GM18502 (cell line): ENCODE measurements around the gene TMEM212.
"Not testable (repeated sequence)": the region's sequence is repeated elsewhere in the genome, so short reads cannot be mapped to it uniquely, and the experiment has no call there.

ENCODE experiments used
- ATAC-seq: cut with Tn5 transposase; IDR thresholded peaks from one replicate; pipeline ENCODE4 v1.9.1; 2021; ENCODE audit warnings: mild to moderate bottlenecking; ENCODE audit not compliant: unreplicated experiment, poor library complexity

The TMEM212 gene

DNA sequence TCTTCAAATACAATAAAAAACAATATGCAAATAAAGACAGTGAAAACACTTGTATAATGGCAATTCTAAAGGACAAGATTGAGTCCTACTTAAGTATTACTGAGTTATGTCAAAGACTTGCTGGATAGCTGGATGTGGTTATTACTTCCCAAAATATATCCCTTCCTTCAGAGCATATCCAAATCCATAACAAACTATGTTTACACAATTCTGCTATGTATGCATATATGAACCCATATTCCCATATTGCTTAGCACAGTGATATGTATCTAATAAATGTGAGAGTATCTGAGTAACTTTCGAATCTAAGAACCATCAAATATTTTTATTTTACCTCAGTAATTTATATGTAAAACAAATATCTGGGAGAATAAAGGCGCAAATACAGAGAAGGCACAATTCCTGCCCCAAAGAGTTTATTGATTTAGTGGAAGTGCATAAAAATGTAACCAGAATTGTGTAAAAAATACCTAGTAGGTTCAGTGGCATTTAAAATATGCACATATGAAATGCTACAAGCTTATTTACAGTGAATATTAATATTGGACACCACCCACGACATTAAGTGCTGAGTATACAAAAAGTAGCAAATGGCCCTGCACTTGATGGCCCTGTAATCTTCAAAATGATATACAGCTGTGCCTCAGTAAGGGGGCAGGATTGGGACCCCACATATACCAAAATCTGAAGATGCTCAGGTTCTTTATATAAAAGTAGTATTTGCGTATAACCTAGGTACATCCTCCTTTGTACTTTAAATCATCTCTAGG lies 37.1 kb downstream of the TMEM212 start:
- ATAC-seq = no peak

GRCh38 chr3:171881251-171881650 lies 38.1 kb downstream of the TMEM212 start:
- no peak for ATAC-seq

DNA sequence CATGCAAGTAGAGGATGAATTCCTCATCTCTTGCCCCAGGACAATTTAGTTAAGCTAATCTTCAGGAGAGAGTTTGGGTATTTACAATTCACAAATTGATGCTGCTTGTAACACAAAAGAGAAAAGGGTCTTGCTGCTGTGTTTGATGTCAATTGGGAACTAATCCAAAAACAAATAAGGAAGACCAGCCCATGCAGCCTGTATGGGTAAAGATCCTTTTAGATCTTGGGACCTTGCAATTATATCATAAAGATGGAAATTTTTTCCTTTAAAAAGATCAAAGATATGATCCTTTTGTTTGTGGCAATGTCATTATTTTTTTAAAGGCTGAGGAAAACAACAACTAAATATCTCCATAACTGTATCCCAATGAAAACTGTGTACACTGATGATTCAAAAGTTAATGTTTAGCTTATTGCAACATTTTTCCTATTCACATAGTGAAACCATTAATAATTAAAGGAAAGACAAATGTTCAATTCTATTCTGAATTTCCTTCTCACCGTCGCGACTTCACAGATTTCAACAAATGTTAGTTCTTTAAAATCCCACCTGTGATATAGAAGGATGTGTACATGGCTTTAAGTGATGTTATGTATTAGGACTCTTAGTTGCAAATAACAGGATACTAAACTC lies 40.2 kb downstream of the TMEM212 start:
- ATAC-seq = no peak

DNA sequence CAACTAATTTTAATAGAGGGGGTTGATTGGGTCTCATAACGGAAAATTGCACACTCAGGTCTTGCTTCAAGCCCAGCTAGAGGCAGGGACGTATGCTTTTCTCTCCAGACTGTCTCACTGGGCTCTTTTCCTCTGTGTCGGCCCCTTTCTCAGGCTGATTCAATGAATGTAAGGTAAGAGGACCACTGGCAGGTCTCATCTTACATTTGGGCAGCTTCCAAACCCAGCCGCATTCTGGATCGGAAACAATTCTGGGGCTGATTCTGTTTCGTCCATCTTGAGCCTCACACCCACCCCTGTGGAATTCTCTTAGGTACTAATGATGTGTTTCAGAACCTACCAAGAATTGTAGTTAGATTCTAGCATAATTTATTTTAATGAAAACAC lies 40.7 kb downstream of the TMEM212 start:
- no peak for ATAC-seq

DNA sequence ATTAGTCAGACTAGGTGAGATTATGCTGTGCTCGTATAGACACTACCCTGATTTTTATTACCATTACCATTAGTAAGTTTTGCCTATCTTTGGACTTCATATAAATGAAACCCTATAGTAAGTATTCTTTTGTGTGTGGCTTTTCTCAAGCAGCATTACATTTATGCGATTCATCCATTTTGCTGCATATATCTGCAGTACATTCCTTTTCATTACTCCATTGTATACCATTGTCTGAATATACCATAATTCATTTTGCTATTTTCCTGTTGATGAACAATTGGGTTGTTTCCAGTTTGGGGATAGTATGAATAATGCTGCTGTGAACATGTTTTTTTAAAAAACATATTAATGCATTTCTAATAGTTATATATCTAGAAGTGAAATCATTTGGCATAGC lies 45.3 kb downstream of the TMEM212 start:
- ATAC-seq = no peak

GRCh38 chr3:171890398-171890797 lies 47.2 kb downstream of the TMEM212 start:
- ATAC-seq = no peak

GRCh38 chr3:171892457-171892856 lies 49.3 kb downstream of the TMEM212 start:
- no peak for ATAC-seq

DNA sequence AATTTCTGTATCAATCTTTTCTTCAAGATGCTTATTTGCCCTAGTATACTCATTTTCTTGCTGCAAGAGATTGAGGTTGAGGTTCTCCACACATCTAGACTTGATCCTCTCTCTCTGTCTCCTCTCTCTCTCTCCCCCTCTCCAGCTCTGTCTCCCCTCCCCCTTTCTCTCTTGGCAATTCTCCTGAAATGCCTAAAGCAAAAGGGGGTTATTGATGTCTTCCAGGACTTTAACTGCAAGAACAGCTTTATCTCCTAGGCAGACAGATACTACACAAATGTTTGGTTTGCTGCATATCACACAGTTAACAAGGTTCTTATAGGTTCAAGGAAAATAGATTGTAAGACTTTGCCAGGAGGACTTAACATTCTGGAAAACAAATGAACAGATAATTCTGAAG lies 52.1 kb downstream of the TMEM212 start:
- ATAC-seq = no peak

- ATAC-seq = no peak
Measured at GRCh38 chr3:171895900-171896299, 52.8 kb downstream of the TMEM212 start.

DNA sequence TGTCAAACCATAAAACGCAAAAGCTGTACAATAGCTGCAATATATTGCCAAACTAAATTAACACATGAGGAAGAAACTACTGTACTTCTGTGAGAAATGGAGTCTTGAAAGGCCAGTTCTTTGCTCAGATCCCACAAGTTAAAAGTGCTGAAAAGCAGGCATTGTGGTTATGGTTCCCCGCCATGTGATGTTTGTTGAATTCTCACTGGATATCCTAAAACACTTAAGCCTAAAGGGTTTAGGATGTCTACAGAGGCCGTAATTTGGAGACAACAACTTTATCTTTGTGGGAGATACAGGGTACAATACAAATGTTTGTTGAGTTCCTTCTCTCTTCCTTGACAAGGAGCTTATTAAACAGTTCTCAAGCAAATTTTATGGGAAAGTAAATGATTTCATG lies 53.2 kb downstream of the TMEM212 start:
- no peak for ATAC-seq

GRCh38 chr3:171898192-171898591 lies 55.0 kb downstream of the TMEM212 start:
- ATAC-seq = no peak

- no peak for ATAC-seq
Measured at GRCh38 chr3:171900446-171900845, 57.3 kb downstream of the TMEM212 start.

DNA sequence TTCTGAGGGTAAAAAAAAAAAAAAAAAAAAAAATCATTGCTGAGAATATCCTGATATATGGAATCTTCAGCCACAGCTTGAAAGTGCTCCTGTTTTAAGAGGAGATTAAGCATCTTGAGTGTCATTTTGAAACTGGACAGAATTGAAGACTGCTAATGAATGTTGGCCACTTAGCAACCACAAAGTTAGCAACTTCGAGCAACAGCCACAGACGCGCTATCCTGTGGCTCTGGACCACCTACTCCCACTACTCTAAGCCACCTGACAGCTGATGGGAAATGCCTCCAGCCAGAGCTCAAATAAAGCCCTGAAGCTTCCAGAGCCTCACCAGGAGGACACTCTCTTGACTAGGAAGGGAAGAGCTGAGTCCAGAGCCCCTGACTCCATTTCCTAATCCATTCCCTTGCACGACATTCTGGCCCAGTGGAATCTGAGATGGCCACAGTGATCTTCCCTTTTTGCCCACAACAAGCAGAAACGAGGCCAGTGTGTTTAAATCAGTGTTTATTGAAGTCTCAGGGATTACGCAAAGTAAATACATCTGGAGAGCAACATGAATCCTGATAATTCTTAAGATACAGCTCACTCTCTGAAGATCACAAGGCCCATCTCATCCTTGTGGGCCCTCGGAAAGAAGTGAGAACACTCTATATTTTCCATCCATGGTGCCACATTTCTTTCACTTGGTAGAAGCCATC lies 58.6 kb downstream of the TMEM212 start:
- no peak for ATAC-seq

GRCh38 chr3:171904829-171905228 lies 61.7 kb downstream of the TMEM212 start:
- ATAC-seq = no peak

- not testable (repeated sequence) for ATAC-seq
Measured at GRCh38 chr3:171906503-171906902, 63.4 kb downstream of the TMEM212 start.

GRCh38 chr3:171906951-171907676 lies 64.0 kb downstream of the TMEM212 start:
- ATAC-seq = no peak

- ATAC-seq = no peak
Measured at GRCh38 chr3:171907761-171908160, 64.6 kb downstream of the TMEM212 start.

DNA sequence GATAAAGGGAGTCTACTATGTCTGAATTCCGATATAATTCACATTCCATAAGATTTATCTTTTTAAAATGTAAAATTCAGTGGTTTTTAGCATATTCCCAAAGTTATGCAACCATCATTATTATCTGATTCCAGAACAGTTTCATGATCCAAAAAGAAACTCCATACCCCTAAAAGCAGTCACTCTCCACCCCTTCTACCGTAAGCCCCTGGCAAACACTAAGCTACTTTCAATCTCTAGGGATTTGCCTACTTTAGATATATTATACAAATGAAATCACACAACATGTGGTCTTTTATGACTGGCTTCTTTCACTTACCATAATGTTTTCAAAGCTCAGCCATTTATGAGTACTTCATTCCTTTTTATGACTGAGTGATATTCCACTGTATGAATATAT lies 65.6 kb downstream of the TMEM212 start:
- no peak for ATAC-seq
